Superior temporal gyrus (tissue), 1 donor: ENCODE measurements around the gene MUC5AC.

Experiments
- DNase-seq: peaks from one replicate; pipeline ENCODE4 v3.0.0-alpha.2; 2016; ENCODE audit errors: extremely low spot score

The MUC5AC gene

DNA sequence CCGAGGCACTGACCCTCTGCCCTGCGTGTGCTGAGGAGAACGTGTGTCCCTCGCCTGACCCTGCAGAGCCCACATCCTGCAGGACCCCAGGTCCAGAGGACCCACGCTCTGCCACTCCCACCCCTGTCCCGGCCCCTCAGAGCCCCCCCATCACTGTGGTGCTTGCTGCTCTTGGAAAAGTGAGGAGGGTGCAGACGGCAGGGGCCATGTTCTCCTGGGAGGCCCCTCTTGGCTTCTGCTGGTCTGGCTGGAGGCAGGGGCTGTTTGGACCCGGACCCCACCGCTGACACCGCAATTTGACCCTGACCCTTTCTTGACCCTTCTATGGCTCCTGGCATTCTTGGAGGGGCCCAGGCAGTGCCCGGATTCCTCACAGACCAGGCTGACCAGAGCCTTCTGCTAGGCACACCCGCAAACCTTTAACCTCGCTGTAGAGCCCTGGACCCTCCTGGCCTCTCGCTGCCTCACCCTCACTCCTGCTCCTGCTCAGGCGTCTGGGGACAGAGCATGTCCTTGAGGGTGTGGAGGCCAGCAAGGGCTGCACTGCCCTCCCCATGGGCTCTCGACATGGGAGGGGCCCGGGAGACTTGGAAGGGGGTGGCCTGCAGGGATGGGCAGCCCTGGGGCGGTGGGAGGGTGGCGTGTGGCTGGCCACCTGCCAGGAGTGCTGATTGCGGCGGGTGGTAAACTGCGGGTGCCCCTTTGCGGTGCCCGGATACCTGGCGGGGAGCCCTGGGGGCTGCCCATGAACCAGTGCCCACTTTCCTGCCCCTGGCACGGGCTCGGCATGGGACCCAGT lies 37.0 kb upstream of the MUC5AC start:
- no peak for DNase-seq

DNA sequence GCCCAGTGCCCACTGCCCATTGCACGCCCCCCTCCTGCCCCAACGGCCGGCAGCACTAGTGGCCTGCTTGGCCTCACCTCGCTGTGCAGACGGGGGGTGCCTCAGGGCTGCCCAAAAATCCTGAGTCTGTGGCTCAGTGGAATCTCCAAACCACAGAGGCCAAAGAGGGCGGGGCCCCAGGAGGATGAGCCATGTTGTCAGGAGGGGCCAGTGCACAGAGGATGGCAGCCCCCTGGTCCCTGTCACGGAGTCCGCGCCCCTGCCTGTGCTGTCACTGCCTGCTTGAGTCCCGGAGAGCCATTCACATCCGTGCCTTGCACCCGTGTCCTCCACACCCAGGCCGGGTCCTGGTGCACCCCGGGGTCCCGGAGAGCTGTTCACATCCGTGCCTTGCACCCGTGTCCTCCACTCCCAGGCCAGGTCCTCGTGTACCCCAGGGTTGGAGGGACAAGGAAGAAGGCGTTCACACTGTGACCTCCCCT lies 36.4 kb upstream of the MUC5AC start:
- DNase-seq = no peak

DNA sequence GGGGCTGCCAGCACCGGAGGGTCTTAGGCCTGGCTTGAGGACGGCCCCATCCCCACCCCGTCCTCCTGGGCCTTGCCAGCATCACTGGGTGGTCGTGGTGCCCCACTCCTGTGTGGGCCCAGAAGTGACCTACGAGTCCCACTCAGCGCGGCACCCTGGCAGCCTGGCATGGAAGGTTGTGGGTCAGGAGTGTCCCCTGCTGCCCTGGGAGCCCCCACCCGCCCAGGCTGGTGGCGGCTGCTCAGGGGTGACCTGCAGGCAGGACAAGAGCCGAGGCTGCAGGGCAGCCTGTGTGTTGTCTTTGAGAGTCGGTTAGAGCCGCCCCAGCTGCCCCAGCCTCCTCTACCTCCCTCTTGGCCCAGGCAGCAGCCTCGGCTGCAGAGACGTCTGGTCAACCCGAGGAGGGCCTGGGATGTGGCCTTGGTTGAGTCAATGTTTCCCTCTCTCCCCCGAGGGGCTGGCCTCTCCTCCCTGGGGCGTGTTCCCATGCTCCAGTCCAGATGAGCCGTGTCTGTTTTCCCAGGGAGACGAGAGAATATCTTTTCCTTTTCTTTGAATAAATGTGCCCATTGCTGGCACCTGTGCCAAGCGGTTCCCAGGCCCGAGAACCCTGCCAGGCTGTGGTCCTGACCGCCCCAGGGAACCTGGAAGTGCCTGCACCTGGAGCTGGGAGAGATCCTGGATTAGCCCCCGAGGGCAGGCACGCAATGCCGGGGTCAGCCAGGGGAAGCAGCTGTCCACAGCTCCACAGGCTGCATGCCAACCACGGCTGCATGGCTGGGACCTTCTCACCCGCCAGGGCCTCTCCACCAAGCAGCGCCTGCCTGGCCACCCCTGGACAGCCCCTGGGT lies 35.7 kb upstream of the MUC5AC start:
- no peak for DNase-seq

DNA sequence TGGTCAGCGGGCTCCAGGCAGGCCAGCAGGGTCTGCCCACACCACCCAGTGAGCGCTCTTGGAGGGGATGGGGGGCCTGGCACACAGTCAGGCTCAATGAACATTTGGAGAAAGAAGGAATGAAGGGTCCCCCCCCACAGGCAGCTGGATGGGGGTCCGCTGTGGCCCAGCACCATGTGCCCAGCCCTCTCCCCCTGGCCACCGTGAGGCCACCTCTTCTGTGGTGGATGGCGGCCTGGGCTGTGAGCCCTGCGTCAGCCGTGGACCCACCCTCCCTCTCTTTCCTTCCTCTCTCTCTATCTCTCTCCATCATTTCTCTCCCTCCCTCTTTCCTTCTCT lies 35.1 kb upstream of the MUC5AC start:
- DNase-seq = no peak

DNA sequence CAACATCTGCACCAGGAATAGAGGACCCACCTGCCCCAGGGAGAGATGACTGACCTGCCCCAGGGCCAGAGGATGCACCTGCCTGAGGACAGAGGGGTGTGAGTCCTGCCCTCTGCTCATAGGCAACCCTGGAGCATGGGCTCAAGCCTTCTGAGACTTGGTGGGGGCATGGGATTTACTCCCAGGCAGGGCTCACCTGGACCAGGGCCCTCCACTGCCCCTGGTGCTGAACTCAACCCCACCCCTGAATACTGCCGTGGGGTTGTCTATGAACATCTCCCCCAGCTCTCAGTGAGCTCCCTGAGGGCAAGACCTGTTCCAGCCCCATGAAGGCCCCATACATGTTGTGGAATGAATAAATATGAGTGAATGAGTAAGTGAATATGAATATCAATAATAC lies 33.8 kb upstream of the MUC5AC start:
- no peak for DNase-seq

DNA sequence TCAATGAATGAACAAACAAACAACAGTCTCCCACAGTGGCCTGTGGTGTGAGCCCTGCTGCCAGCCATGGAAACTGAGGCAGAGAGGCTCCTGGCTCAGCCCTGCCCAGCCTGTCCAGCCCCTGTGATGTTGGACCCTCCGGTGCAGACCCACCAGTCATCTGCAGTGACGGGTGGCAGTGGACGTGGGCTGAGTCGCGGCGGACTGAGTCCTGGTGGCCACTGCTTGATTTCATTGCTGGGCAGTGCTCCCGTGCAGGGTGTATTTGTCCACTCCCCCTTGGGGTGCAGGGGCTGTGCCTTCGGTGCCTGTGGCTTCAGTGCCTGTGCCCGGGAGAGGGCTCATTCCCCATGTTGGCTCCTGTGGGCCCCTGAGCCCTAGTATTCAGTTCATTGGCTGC lies 31.9 kb upstream of the MUC5AC start:
- no peak for DNase-seq

DNA sequence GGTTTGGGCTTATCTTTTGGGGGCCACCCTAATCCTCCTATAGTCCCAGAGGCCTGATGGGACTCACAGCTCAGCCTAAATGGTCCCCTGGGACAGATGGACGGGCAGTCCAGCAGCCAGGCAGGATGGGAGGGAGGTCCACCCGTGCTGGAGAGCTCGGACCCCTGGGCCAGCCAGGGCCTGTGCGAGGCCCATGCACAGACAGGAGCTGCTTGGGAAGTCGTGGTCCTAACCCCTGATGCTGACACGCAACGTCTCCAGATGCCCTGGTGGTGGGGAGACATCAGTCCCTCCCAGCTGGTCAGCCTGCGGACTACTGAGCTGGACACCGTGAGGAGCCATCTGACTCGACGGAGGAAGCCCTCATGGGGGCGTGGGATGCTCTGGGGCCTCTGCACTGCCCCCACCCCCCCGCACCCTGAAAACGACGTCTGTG lies 31.2 kb upstream of the MUC5AC start:
- DNase-seq = no peak

DNA sequence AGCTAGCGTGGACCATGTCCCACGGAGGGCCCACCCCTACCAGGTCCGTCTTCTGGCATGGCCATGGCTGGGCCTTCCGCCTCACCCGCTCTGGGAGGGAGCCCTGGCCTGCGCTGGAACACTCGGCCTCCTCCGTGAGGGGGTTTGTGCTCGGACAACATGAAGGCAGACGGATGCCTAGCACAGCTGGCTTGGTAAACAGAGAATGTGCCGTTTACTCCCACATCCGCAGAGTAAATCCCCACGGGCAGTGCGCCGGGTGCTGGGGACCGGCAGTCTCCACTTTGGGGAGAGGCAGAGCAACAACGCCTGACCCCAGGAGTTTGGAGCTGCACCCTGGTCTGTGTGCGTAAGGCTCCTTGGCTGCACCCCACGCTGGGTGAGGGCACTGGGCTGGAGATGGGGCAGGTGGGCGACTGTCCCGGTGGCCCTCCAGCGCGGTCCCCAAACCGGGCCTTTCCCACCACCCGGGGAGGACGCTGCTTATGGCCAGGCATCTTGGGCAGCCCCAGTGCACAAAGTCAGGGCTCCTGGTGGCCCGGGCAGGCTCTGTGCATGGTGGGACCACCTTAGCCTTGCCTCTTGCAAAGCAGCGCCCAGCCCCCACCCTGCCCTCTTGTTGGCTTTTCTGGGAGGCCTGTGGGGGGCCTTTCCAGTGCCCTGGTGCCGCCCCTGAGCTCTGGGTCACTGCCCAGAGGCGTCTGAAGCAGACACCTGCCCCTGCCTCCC lies 30.7 kb upstream of the MUC5AC start:
- no peak for DNase-seq

DNA sequence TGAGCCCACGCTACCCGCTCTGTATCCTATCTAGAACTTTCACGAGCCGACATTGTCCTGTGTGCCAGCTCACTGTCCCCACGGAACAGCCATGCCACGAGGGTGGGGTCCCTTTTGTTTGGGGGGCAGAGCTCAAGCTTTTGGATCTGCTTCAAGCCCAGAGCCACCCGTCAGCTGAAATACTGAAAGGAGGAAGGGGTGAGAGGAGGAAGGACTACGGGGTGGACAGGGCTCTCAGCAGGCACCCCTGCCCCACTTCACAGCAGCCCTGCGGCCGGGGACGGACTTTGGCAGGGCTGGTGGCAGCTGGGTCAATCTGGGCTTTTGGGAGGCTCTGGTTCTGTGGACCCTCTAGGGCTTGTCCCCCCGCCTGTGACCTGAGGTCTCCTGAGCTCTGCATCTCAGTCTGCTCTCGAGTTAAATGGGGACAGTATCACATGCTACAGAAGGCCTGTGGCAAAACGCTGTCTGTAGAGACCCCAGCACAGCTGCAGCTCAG lies 30.0 kb upstream of the MUC5AC start:
- DNase-seq = no peak

DNA sequence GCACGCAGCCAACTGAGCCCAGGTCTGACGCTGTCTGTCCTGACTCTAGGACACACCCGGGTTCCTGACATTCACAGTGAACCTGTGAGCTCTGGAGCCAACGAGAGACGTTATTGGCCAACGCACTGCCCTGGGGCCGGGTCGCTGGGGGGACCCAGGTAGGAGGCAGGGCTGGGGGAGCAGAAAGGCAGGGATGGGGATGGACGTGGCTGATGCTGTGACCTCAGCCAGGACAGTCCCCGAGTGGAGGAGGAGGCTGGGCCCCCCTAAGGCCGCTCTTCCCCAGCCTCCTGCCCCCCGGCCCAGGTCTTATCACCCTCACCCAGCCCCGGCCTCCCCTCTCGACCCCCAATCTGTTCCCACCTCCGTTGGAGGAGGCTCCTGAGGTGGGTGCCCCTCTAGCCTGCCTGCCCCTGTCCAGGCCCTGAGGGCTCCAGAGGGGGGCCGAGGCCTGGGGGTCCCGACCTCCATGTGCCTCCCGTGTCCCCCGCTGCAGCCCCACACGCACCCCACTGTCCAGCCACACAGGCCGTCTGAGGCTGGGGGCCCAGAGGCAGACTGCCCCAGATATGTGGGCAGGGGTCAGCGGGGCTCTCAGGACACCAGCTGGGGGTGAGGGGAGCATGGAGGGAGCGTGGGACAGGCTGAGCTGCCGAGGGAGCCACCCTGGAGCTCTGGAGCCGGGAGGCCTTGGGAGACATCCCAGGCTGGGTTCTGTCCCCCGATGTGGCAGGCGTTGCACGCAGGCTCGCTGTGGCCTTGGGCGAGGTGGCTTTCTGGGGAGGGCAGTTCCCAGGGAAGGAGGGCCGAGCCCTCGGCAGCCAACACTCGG lies 29.2 kb upstream of the MUC5AC start:
- DNase-seq = no peak

DNA sequence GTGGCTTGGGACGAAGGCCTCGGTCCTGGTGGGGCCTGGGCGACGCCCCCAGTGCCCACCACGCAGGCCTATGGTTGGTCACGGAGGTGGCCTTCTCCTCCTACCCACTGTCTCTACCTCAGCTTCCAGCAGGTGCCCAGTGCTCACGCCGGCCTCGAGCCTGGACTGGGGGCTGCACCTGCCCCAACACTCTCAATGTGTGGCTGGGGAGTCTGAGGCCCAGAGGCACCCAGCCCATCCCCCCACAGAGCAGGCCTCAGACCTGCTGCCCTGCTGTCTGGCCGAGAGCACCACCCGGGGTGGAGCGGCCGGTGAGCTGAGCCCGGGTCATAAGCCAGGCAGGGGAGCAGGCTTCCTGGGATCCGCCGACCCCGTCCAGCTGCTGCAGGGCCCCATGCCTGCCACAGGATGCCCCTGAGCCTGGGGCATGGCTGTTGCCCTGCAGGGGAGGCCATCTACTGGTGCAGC lies 28.6 kb upstream of the MUC5AC start:
- DNase-seq = no peak

DNA sequence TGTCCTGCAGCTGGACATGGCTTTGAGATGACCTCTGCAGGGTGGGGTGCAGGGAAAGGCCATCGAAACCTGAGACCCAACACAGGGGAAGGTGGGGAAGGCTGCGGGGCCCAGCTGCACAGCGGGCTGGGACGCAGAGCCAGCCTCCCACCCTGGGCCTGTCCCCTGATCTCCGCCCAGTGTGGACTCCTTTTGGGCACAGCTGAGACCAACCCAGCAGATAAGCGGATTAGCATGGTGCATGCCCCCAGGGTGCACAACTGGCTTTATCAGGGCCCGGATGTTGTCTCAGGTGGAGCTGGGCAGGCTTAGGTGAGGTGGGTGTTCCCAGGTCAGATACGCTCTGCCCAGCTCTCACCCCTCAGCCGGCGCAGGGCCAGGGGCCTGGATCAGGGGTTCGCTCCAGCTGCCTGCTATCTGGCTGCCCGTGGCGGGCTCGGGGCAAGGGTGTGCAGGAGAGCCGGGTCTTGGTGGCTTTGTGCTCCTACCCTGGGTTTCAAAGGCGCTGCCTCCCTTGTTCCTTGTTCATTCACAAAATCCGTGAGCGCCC lies 28.1 kb upstream of the MUC5AC start:
- no peak for DNase-seq

DNA sequence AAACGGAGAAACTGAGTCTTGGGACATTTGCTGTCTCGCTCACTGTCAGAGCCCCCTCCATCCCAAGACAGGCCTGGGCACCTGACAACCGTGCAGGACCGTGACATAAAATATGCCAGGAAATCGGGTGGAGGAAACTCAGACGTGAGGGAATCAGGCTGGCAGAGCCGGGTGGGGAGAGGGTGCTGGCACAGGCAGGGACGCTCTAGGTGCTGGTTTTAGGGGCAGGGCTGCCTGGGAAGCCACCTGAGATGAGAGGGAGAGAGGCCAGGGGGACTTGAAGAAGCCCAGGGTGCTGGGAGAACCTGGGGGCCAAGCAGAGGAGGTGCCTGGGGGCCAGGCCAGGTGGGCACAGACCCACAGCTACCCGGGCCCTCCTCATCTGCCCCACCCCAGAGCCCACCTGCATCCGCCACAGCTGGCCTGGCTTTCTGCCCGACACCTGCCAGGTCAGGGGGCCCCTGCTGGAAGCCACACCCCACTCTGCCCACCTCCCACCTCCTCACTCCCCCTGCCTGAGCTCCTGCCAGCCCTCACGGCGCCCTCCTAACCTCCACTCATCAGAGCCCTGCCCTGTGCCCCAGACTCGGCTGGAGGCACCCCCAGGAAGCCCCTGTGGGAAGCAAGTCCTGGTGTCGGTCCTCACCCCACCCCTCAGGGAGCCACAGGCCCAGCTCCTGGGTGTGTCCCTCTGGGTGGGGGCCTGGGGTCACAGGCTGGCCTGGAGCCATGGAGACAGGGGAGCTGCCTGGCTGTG lies 27.3 kb upstream of the MUC5AC start:
- no peak for DNase-seq

DNA sequence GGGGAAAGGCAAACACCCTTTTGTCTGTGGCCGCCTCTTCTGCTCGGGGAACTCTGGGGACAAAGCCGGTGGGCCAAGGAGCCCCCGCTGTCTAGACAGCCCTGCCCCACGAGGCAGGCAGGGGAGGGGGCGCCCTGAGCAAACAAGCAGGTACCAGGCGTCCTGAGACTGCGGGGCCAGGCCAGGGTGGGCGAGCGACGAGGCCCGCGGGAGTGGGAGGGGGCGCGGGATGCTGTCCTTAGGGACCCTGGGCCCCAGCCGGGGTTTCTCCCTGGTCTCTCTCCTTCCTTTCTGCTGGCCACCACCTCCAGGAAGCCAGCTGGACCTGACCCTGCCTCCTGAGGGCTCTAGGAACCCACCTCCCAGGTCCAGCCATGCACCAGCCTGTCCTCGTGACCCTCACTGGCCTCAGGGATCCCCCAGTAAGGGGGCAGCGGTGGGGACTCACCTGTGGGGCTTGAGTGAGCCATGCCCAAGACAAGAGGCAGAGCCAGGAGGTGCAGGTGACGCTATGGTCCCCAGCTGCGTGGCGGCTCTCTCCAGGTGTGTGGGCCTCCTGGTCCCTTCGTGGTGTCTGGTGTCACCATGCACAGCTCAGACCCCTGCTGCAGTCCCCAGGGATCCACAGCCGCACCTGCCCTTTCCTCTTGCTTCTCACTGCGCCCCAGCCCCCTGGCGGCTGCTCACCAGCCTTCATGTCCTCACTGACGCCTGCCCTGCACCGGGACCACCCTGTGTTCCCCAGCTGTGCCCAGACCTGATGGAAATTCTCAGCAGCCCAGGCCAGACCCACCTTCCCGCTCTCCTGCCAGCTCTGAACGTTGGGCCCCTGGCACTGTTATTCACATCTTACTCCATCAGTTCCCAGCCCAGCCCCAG lies 26.5 kb upstream of the MUC5AC start:
- no peak for DNase-seq

DNA sequence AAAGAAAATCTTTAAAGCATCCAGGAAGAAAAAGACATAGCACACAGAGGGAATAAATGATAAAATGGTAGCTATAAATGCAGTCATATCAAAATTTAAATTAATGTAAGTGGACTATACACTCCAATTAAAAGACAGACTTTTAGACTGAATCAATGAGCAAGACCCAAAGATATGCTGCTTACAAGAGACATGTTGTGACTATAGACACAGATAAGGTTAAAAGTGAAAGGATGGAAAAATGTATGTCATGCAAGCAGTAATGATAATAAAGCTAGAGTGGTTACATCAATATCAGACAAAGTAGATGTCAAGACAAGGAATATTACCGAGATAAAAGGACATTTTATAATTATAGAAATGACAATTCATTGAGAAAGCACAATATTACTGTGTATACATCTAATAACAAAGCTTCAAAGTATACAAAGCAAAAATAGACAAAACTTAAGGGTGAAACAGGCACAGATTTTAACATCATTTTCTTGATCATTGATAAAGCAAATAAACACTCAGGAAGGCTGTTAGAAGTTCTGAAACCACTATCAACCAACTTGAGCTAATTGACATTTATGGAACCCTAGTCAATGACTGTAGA lies 22.8 kb upstream of the MUC5AC start:
- DNase-seq = no peak

DNA sequence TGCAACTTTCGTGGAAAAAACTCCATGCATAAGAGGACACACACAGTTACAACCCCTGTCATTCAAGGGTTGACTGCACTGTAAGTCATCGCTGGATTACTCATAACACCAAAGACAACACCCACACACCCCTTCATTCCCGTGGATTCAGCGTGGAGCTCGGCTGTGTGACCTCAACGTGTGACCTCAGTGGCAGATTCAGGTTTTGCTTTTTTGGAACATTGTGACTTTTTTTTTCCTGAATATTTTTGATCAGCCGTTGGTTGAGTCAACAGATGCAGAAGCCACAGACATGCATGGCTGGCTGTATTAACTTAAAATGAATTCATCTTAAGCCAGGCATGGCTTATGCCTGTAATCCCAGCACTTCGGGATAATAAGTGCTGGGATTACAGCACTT lies 19.7 kb upstream of the MUC5AC start:
- DNase-seq = no peak

DNA sequence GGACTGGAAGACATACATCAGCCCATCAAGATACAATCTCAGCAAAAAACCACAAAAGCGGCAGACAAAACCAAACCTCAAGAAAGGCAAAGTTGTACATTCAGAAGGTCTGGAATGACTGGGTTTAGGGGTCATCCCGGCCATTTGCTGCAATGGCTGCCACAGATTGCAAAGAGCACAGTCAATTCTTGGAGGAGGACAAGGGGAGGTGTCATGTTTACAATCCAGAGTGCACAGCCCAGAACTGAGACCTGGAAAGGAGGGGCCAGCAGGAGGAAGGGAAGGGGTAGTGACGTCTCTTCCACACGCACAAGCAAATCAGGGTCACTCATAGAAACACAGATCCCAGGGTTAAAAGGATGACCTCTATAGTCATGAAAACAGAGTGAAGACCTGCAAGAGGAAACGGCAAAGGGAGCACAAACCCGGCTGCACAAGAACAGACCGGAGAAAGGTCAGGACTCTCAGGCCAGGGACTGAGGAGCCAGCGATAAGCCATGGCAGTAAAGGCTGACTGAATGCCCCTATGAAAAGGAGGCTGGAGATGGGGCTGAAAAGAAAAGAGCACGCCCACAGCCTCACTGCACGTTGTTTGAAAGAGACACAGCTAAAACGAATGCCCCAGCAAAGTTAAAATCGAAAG lies 18.2 kb upstream of the MUC5AC start:
- no peak for DNase-seq
